ENCODE results near the gene WDR45B.

DNA sequence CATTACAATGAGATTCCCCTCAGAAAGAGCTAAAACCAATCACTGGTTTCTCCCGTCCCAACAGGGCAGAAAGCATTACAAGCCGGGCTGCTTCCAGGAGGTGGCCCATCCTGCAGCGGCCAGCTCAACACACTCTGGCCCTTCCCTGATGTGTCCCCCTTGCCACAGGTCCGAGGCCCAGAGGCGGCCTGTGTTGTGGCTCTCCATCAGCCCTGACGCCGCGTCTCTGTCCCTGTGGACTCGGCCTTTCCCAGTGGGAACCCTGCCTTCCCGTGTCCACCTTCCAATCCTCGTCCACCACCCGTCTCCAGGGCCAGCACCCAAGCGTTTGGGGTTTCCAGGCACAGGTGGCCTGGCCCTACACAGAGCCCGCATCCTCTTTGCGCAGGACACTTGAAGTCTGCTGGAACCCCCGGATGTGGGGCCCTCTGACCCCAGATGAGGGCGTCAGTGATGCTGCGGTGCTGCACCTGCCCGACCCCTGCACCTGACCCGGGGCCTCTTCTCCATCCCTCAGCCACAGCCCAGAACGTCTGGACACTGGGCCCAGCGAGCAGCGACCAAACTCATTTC is 29.2 kb upstream of the WDR45B start:
- TF ChIP-seq POLR2A (IDR thresholded peaks at IDR 0.05) (no peak), CTCF (IDR thresholded peaks at IDR 0.05) (no peak)

Measured in body of pancreas (tissue), 4 donors.